HepG2 (cell line): ENCODE measurements around the gene DPEP1. TPM values are rescaled to one million over a fixed set of nuclear protein-coding genes. Genes with fewer than 3 reads are reported as not detected.

Experiments used
- ATM ChIP-seq: fragments of 450-650 bp; IDR thresholded peaks from 2 replicates; pipeline ENCODE4 v1.7.1; 2017; ENCODE audit warnings: mild to moderate bottlenecking, borderline replicate concordance
- CBFB ChIP-seq: sonication (generic); formaldehyde crosslinking; IDR thresholded peaks from 2 replicates; pipeline ENCODE4 v1.4.0; 2020; ENCODE audit warnings: missing genetic modification reagents
- HNRNPH1 ChIP-seq: fragments of 200-400 bp; formaldehyde crosslinking; optimal IDR thresholded peaks from 2 replicates; pipeline ENCODE3; 2017; ENCODE audit warnings: mild to moderate bottlenecking, low read depth, low read length
- JUN ChIP-seq: sonication (generic); formaldehyde crosslinking; IDR thresholded peaks from 2 replicates; pipeline ENCODE4 v1.4.0; 2020; ENCODE audit warnings: mild to moderate bottlenecking, missing genetic modification reagents
- KDM2A ChIP-seq: sonication (generic); formaldehyde crosslinking; IDR thresholded peaks from 2 replicates; pipeline ENCODE4 v1.4.0; 2020; ENCODE audit warnings: low read depth, missing genetic modification reagents, borderline replicate concordance
- KLF15 ChIP-seq: sonication (generic); formaldehyde crosslinking; IDR thresholded peaks from 2 replicates; pipeline ENCODE4 v1.8.1; 2023; ENCODE audit warnings: borderline replicate concordance, mild to moderate bottlenecking, inconsistent platforms, missing genetic modification reagents, mixed read lengths
- MAFG ChIP-seq: sonication (generic); formaldehyde crosslinking; IDR thresholded peaks from 2 replicates; pipeline ENCODE4 v1.5.1; 2020; ENCODE audit warnings: mild to moderate bottlenecking, missing genetic modification reagents
- MEIS2 ChIP-seq: sonication (generic); formaldehyde crosslinking; IDR thresholded peaks from 2 replicates; pipeline ENCODE4 v1.9.0; 2021; ENCODE audit warnings: mild to moderate bottlenecking, missing genetic modification reagents
- PTBP1 ChIP-seq: fragments of 200-400 bp; formaldehyde crosslinking; IDR thresholded peaks from 2 replicates; pipeline ENCODE4 v1.6.1; 2018; ENCODE audit warnings: low read length, low read depth; ENCODE audit not compliant: poor library complexity, severe bottlenecking
- RBAK ChIP-seq: sonication (generic); formaldehyde crosslinking; IDR thresholded peaks from 2 replicates; pipeline ENCODE4 v1.5.1; 2020; ENCODE audit warnings: mild to moderate bottlenecking, missing genetic modification reagents
- RELA ChIP-seq: sonication (generic); formaldehyde crosslinking; IDR thresholded peaks from 2 replicates; pipeline ENCODE4 v1.4.0; 2020; ENCODE audit warnings: missing genetic modification reagents
- SMAD3 ChIP-seq: sonication (generic); formaldehyde crosslinking; IDR thresholded peaks from 2 replicates; pipeline ENCODE4 v1.4.0; 2020; ENCODE audit warnings: missing genetic modification reagents
- SNAPC2 ChIP-seq: sonication (generic); formaldehyde crosslinking; IDR thresholded peaks from 2 replicates; pipeline ENCODE4 v1.8.1; 2022; ENCODE audit warnings: mild to moderate bottlenecking, missing genetic modification reagents
- SOX6 ChIP-seq, 2 experiments: fragments of 450-650 bp in 1 of 2; sonication (generic) in 1 of 2; formaldehyde crosslinking in 1 of 2; IDR thresholded peaks; 2 replicates each; pipeline versions ENCODE4 v1.4.0 to v1.6.1; 2017 to 2020; ENCODE audit warnings: antibody characterized with exemption in 1 of 2, mild to moderate bottlenecking in 1 of 2, missing genetic modification reagents in 1 of 2
- STAG1 ChIP-seq: sonication (generic); formaldehyde crosslinking; IDR thresholded peaks from 2 replicates; pipeline ENCODE4 v1.4.0; 2020; ENCODE audit warnings: missing genetic modification reagents
- TOE1 ChIP-seq: sonication (generic); formaldehyde crosslinking; IDR thresholded peaks from 2 replicates; pipeline ENCODE4 v1.4.0; 2020; ENCODE audit warnings: mild to moderate bottlenecking, missing genetic modification reagents
- ZNF180 ChIP-seq: sonication (generic); formaldehyde crosslinking; IDR thresholded peaks from 2 replicates; pipeline ENCODE4 v1.4.0; 2020; ENCODE audit warnings: low read depth, missing genetic modification reagents, borderline replicate concordance
- ZNF225 ChIP-seq: sonication (generic); formaldehyde crosslinking; IDR thresholded peaks from 2 replicates; pipeline ENCODE4 v1.4.0; 2020; ENCODE audit warnings: mild to moderate bottlenecking, missing genetic modification reagents
- ZNF251 ChIP-seq: sonication (generic); formaldehyde crosslinking; IDR thresholded peaks from 2 replicates; pipeline ENCODE4 v1.9.0; 2021; ENCODE audit warnings: mild to moderate bottlenecking, missing genetic modification reagents
- ZNF549 ChIP-seq: sonication (generic); formaldehyde crosslinking; IDR thresholded peaks from 2 replicates; pipeline ENCODE4 v1.5.0; 2020; ENCODE audit warnings: missing genetic modification reagents
- ZNF607 ChIP-seq: sonication (generic); formaldehyde crosslinking; IDR thresholded peaks from 2 replicates; pipeline ENCODE4 v1.5.1; 2020; ENCODE audit warnings: missing genetic modification reagents, mild to moderate bottlenecking, borderline replicate concordance
- ZNF761 ChIP-seq: sonication (generic); formaldehyde crosslinking; conservative IDR thresholded peaks from 2 replicates; pipeline ENCODE4 v1.4.0; 2020; ENCODE audit warnings: mild to moderate bottlenecking, missing genetic modification reagents
- ZNF775 ChIP-seq: sonication (generic); formaldehyde crosslinking; IDR thresholded peaks from 2 replicates; pipeline ENCODE4 v1.4.0; 2020; ENCODE audit warnings: missing genetic modification reagents, mild to moderate bottlenecking, moderate library complexity, borderline replicate concordance
- ZNF816 ChIP-seq: sonication (generic); formaldehyde crosslinking; IDR thresholded peaks from 2 replicates; pipeline ENCODE4 v1.8.0; 2022; ENCODE audit warnings: missing genetic modification reagents, mild to moderate bottlenecking, borderline replicate concordance
- ZNF879 ChIP-seq: sonication (generic); formaldehyde crosslinking; IDR thresholded peaks from 2 replicates; pipeline ENCODE4 v1.8.1; 2023; ENCODE audit warnings: missing genetic modification reagents
- ZSCAN30 ChIP-seq: sonication (generic); formaldehyde crosslinking; IDR thresholded peaks from 2 replicates; pipeline ENCODE4 v1.5.0; 2020; ENCODE audit warnings: mild to moderate bottlenecking, missing genetic modification reagents
- ZZZ3 ChIP-seq: sonication (generic); formaldehyde crosslinking; IDR thresholded peaks from 2 replicates; pipeline ENCODE4 v1.4.0; 2020; ENCODE audit warnings: missing genetic modification reagents, mild to moderate bottlenecking, borderline replicate concordance
- polyA plus RNA-seq, 8 experiments: library from polyadenylated mRNA; depleted of rRNA in 3 of 8; stranded (reverse) in 7 of 8; unstranded in 1 of 8; fragments of >200 nt; fragmentation: Illumina TruSeq in 4 of 8; extraction: Trizol in 4 of 8; gene quantifications; 2 replicates each; pipeline versions ENCODE4 v1.2.1 to v1.2.3, GENCODE V29; 2011 to 2016; ENCODE audit warnings: low read depth in 4 of 8, missing spikeins in 1 of 8, mixed read lengths in 1 of 8; ENCODE audit not compliant: insufficient read depth in 1 of 8
- total RNA-seq, 5 experiments: library from RNA; depleted of rRNA; stranded (reverse); fragments of >200 nt; fragmentation: Illumina TruSeq; extraction: Trizol; gene quantifications; 2 replicates each; pipeline ENCODE4 v1.2.3, GENCODE V29; 2016; ENCODE audit warnings: low read depth in 1 of 5
- TF ChIP-seq, protein P1 (sequence below): sonication (generic); formaldehyde crosslinking; IDR thresholded peaks from 2 replicates; pipeline ENCODE4 v1.5.1; 2020; ENCODE audit warnings: mild to moderate bottlenecking, missing genetic modification reagents, borderline replicate concordance
- TF ChIP-seq, protein P2 (sequence below): sonication (generic); formaldehyde crosslinking; conservative IDR thresholded peaks from 2 replicates; pipeline ENCODE4 v1.4.0; 2020; ENCODE audit warnings: missing genetic modification reagents

DPEP1 gene
- total and polyA plus RNA-seq, 2 of the 13 experiments (the other 11 are each of a cell fraction or from before 2014, with no cell fraction given) = 37.6 to 52.2 TPM

DNA sequence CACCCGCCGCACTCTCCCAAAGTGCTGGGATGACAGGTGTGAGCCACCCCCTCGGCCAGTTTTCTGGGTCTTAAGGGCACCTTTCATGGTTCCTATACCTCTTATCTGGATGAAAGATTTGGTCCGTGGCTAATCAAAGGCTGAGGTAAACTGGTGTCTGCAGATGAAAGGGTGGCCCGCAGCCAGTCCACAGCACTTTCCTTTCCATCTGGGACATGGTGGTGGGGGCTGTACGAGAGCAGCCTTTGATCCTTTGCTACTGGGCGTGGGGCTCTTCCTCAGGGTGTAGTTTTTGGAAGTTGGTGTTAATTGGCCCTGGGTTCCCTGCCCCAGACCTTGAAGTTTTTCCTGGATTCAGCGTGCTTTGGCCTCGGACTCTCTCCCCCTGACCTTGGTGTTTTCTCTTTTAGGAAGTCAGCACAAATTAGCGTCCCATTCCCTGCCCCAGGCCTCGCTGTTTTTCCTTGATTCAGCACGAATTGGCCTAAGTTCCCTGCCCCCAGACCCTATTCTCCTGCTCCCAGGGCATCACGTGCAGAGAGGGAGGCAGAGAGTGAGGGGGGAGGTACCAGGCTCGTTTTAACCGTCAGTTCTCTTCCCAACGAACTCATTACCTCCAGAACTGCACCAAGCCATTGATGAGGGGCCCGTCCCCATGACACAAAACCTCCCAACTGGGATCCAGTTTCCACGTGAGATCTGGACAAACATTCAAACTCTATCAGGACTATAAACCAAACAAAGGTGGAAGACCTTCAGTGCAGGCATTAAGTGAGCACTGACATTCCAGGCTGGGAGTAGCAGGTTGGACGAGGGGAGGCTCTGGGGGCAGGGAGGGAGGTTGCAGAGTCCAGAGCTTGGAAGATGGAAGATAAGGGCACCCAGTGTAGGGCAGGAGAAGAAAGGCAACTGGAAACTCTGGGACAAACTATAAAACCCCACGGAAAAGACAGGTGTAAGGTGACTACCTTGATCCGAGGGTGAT lies 11.6 kb downstream of the DPEP1 start (continued):
- TF ChIP-seq ZNF775 (CRISPR knock-in tag) (no peak), SOX6 (IDR thresholded peaks at IDR 0.05) (no peak), SOX6 (CRISPR knock-in tag; IDR thresholded peaks at IDR 0.05) (no peak), JUN (no peak), ATM (no peak), SMAD3 (CRISPR knock-in tag) (no peak), KDM2A (0 out of 2 replicates have a peak, but pooled peaks have one; percentile 8), HNRNPH1 (no peak), TOE1 (CRISPR knock-in tag) (no peak), ZNF761 (CRISPR knock-in tag) (no peak), MEIS2 (CRISPR knock-in tag) (no peak), ZNF816 (CRISPR knock-in tag) (no peak), ZZZ3 (no peak), SNAPC2 (CRISPR knock-in tag) (no peak), CBFB (CRISPR knock-in tag) (no peak), ZNF251 (CRISPR knock-in tag) (no peak), ZNF607 (no peak), MAFG (CRISPR knock-in tag) (no peak), ZNF225 (CRISPR knock-in tag) (no peak), RBAK (CRISPR knock-in tag) (0 out of 2 replicates have a peak, but pooled peaks have one; percentile 12), RELA (CRISPR knock-in tag) (no peak), KLF15 (CRISPR knock-in tag) (no peak), PTBP1 (no peak), ZNF879 (no peak), ZNF549 (CRISPR knock-in tag) (no peak), STAG1 (CRISPR knock-in tag) (no peak), ZNF180 (CRISPR knock-in tag) (no peak), ZSCAN30 (no peak)
- TF ChIP-seq, protein P1, sequence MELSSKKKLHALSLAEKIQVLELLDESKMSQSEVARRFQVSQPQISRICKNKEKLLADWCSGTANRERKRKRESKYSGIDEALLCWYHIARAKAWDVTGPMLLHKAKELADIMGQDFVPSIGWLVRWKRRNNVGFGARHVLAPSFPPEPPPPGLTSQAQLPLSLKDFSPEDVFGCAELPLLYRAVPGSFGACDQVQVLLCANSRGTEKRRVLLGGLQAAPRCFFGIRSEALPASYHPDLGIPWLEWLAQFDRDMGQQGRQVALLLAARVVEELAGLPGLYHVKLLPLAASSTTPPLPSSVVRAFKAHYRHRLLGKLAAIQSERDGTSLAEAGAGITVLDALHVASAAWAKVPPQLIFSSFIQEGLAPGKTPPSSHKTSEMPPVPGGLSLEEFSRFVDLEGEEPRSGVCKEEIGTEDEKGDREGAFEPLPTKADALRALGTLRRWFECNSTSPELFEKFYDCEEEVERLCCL (CRISPR knock-in tag) = no peak
- TF ChIP-seq, protein P2, sequence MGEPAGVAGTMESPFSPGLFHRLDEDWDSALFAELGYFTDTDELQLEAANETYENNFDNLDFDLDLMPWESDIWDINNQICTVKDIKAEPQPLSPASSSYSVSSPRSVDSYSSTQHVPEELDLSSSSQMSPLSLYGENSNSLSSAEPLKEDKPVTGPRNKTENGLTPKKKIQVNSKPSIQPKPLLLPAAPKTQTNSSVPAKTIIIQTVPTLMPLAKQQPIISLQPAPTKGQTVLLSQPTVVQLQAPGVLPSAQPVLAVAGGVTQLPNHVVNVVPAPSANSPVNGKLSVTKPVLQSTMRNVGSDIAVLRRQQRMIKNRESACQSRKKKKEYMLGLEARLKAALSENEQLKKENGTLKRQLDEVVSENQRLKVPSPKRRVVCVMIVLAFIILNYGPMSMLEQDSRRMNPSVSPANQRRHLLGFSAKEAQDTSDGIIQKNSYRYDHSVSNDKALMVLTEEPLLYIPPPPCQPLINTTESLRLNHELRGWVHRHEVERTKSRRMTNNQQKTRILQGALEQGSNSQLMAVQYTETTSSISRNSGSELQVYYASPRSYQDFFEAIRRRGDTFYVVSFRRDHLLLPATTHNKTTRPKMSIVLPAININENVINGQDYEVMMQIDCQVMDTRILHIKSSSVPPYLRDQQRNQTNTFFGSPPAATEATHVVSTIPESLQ (CRISPR knock-in tag) = no peak
